ENCODE data around the gene DDX17.

Gene DDX17

GRCh38 chr22:38451404-38451803, 54.7 kb downstream of the DDX17 start:
- no peak for DNase-seq (ENCODE audit: extremely low read depth in 1 of 2, low read depth in 1 of 2)

- no peak for DNase-seq (ENCODE audit: extremely low read depth in 1 of 2, low read depth in 1 of 2)
These were observed 55.8 kb downstream of the DDX17 start for GRCh38 chr22:38450234-38450797.

- no peak for DNase-seq (ENCODE audit: extremely low read depth in 1 of 2, low read depth in 1 of 2)
These were observed 56.3 kb downstream of the DDX17 start for GRCh38 chr22:38449776-38450175.

GRCh38 chr22:38448945-38449745, 57.0 kb downstream of the DDX17 start:
- no peak for DNase-seq (ENCODE audit: extremely low read depth in 1 of 2, low read depth in 1 of 2)

DNA sequence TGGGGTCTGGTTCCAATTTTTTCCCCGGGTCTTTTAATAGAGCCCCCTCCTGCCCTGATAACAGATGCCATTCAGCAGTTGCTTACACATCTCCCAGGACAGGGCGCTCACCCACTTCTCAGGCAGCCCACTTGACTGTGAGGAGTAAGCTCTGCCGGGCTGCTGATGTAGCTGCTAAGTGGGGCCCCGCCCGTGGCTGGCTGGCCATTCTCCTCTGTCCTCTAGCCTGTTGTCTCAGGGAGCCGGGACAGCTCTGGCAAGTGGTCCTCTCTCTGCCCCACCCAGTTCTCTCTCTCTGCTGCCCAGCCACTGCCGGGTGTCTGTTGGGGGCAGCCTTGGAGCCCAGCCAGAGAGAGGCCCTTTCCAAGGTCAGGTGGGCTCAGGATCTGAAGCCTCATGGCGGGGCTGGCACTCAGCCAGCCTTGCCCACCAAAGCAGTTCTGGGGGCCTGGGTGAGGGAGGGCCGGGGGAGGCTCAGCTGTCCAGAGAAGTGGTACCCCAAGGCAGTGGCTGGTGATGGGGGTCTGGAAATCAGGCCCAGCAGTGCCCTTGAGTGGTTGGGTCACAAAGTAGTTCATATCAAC, 60.0 kb downstream of the DDX17 start:
- no peak for DNase-seq (ENCODE audit: extremely low read depth in 1 of 2, low read depth in 1 of 2)

- no peak for DNase-seq (ENCODE audit: extremely low read depth in 1 of 2, low read depth in 1 of 2)
These were observed 61.3 kb downstream of the DDX17 start for GRCh38 chr22:38444783-38445182.

- DNase-seq (ENCODE audit: extremely low read depth in 1 of 2, low read depth in 1 of 2), result no peak
These were observed 62.2 kb downstream of the DDX17 start for GRCh38 chr22:38443628-38444521.

DNA sequence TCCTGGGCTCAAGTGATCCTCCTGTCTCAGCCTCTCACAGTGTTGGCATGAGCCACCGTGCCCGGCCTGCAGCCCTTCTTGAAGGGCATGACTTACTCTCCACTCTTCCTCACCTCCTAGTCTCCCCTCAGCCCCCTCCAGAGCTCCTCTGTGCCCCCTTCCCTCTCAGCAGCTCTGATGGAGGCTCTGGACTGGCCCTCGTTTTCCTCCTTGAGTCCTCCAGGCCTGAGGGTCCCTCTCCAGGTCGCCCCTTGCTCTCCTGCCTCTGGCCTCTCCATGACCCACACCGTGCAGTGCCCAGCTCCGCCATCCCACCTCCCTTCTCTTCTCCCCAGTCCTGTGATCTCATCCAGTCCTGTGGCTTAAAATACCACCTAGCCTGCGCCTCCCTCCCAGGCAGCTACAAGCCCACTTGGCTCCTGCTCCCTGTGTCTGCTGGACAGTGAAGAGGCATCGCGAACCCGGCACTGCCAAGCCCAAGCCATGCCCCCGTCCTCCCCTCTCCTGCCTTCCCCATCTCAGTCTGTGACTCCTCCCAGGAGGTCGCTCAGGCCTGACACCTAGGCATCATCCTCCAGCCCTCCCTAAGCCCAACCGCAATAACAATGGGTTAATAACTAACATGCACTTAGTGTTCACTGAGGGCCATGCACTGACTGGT, 63.0 kb downstream of the DDX17 start:
- no peak for DNase-seq (ENCODE audit: extremely low read depth in 1 of 2, low read depth in 1 of 2)

DNA sequence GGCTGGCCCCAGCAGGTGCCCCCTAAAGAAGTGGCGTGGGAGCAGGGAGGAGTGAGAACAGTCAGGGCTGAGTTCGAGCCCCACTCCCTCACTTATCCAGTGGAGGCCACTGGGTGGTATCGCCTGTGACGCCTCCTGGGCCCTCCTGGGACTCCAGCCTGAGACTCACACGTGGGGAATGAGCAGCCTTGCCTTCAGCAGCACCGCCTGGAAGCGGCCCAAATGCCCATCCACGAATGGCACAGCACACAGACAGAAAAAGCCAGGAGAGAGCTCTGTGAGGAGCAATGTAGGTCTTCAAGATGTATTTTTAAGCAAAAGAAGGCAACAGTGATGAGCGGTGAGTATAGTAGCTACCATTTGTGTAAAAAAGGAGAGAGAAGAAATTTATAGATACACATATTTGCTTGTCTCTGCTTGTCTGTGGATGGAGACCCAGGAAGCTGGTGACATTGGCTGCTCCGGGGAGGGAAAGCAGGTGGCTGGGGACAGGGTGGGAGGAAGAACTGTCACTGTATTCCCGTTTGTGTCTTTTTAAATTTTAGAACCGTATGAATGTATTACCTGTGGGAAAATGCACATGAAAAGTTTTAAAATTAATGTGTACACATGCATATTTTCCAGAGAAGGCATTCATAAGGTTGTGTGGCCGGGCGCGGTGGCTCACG, 64.4 kb downstream of the DDX17 start:
- DNase-seq (ENCODE audit: extremely low read depth in 1 of 2, low read depth in 1 of 2), result no peak

DNA sequence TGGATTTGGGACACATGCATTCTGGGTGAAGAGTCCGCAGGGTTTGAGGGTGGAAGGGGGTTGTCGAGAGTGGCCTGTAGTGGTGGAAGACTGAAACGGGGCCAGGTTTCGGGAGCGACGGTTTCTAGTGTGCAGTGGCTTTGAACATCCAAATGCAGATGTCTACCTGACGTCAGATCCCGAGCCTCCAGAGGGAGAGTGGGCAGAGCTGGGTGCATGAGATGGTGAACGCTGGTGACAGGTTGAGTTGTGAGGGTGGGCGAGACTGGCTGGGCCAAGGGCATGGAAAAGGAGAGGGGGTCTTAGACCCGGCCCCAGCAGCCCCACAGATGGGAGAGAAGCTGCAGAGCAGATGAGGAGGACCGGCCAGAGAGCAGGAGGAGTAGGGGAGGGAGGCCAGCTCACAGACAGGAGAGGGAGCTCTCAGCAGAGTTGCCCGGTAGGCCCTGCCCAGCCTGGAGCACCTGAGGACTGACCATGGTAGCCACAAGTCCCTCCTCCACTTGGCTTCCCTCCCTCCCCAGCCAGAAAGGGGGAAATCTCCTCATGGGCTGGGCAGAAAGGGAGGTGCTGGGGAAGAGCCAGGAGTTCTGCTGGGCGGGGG, 65.3 kb downstream of the DDX17 start:
- no peak for DNase-seq (ENCODE audit: extremely low read depth in 1 of 2, low read depth in 1 of 2)

DNA sequence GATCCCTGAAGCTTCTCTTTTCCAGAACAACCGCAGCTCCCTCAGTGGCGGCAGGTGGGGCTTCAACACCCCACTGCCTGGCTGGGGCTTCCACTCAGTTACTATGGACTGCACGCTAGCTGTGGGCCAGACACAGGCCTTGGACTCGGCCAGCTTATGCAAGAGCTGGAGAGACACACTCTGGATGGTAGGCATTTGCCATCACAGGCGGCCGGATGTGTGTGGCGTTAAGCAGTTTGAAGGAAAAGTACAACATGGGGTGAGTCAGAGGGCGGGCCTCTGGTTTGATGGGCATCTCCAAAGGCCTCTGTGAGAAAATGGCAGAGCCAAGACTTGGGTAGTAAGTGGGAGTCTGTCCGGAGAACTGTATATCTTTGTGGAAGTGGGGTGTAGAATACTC, 68.7 kb downstream of the DDX17 start:
- no peak for DNase-seq (ENCODE audit: extremely low read depth in 1 of 2, low read depth in 1 of 2)

DNA sequence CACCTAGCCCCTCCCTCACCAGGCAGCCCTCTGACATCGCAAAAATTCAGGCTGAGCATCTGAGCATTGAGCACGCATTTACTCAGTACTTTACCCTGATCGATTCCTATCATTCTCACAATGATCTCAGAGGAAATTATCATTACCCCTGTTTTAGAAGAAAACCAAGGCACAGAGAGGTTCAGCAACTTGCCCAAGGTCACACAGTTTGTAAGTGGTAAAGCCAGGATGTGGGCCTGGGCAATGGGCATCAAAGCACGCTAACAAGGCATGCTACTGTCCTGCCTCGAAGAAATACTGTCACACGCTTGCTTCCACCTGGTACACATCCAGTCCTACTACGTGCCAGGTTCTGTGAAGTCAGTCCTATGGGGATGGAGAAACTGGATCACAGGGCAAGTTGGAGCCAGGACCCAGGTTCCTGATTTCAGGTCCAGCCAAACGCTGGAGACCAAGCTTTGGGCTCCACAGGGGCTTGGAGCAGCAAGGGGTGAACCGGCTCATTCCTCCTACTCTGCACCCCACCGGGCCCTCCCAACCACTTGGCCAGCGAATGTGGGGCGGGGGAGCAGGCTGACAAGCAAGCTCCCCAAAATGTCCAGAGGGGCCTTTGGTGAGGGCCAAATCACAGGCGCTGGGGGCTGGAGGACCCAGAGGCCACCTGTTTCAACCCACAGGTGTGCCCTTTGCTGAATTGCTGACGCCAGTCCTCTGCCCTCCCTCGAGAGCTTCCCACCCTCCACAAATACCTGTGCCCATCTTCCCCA, 69.3 kb downstream of the DDX17 start:
- DNase-seq (ENCODE audit: extremely low read depth in 1 of 2, low read depth in 1 of 2), result no peak

- DNase-seq (ENCODE audit: extremely low read depth in 1 of 2, low read depth in 1 of 2), result no peak
These were observed 70.1 kb downstream of the DDX17 start for GRCh38 chr22:38435965-38436364.

DNA sequence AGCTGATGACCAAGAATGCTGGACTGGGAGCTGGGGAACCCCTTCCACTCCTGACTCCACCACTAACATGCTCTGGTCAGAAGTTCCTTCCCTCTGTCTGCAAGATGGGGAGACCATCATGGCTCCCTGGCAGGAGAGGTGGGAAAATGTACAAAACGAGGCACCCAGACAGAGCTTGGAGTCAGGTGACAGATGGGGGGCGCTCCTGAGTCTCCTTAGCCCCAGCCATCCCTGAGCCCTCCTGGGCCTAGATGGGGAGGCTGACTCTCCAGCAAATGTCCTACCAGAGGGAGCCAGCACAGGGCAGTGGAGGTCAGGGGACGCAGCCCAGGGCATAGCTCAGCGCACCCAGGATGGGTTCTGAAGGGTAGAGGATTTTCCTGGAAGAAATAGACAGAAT, 71.1 kb downstream of the DDX17 start:
- no peak for DNase-seq (ENCODE audit: extremely low read depth in 1 of 2, low read depth in 1 of 2)

DNA sequence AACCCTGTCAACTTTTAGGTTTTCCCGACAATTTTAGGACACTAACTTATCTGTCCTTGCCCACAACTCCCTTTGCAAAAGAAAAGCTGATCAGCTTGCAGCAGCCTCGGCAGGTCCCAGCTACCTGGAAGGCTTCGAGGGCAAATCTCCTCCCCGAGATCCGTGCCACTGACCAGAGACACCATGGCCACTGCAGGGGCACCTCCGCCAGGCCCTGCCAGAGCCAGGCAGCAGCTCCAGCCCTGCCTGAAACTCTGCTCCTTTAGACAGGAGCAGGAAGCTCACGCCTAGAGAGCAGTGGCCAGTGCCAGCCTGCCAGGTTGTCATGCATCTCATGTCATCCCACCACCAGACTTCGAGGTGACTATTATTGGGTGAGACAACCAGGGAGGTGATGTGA, 72.2 kb downstream of the DDX17 start:
- no peak for DNase-seq (ENCODE audit: extremely low read depth in 1 of 2, low read depth in 1 of 2)
